HepG2 (cell line): ENCODE data around the gene RPS6KL1. TPM values are rescaled to one million over a fixed set of nuclear protein-coding genes. Genes with fewer than 3 reads are reported as not detected.
A peak's percentile ranks its signal among the peaks of the same experiment; 100 is the strongest.

Experiments used
- ATRX ChIP-seq: sonication (generic); formaldehyde crosslinking; IDR thresholded peaks from 2 replicates; pipeline ENCODE4 v1.4.0; 2020; ENCODE audit warnings: missing genetic modification reagents, borderline replicate concordance
- BCLAF1 ChIP-seq: fragments of 450-650 bp; IDR thresholded peaks from 2 replicates; pipeline ENCODE4 v1.6.1; 2017; ENCODE audit warnings: mild to moderate bottlenecking
- BRF2 ChIP-seq: sonication (generic); formaldehyde crosslinking; IDR thresholded peaks from 2 replicates; pipeline ENCODE4 v1.8.1; 2022; ENCODE audit warnings: mild to moderate bottlenecking, missing genetic modification reagents
- GABPB1 ChIP-seq: IDR thresholded peaks from 2 replicates; pipeline ENCODE4 v1.6.1; 2016; ENCODE audit warnings: mild to moderate bottlenecking, missing genetic modification reagents, moderate library complexity, missing compliant biosample characterization
- ONECUT2 ChIP-seq: sonication (generic); formaldehyde crosslinking; IDR thresholded peaks from 2 replicates; pipeline ENCODE4 v1.4.0; 2020; ENCODE audit warnings: missing genetic modification reagents
- PHF5A ChIP-seq: IDR thresholded peaks from one replicate; pipeline ENCODE4 v1.6.1; 2018; ENCODE audit warnings: low read depth, missing genetic modification reagents; ENCODE audit not compliant: unreplicated experiment
- PREB ChIP-seq: sonication (generic); formaldehyde crosslinking; IDR thresholded peaks from 2 replicates; pipeline ENCODE4 v1.4.0; 2020; ENCODE audit warnings: missing genetic modification reagents
- PTBP1 ChIP-seq: fragments of 200-400 bp; formaldehyde crosslinking; IDR thresholded peaks from 2 replicates; pipeline ENCODE4 v1.6.1; 2018; ENCODE audit warnings: low read length, low read depth; ENCODE audit not compliant: poor library complexity, severe bottlenecking
- RELA ChIP-seq: sonication (generic); formaldehyde crosslinking; IDR thresholded peaks from 2 replicates; pipeline ENCODE4 v1.4.0; 2020; ENCODE audit warnings: missing genetic modification reagents
- TAF15 ChIP-seq: fragments of 200-400 bp; formaldehyde crosslinking; IDR thresholded peaks from one replicate; pipeline ENCODE4 v1.6.1; 2018; ENCODE audit warnings: mild to moderate bottlenecking, low read depth, low read length; ENCODE audit not compliant: poor library complexity, severe bottlenecking
- TEF ChIP-seq: sonication (generic); formaldehyde crosslinking; IDR thresholded peaks from 2 replicates; pipeline ENCODE4 v1.5.0; 2020; ENCODE audit warnings: missing genetic modification reagents
- ZNF430 ChIP-seq: sonication (generic); formaldehyde crosslinking; IDR thresholded peaks from 2 replicates; pipeline ENCODE4 v1.9.0; 2021; ENCODE audit warnings: mild to moderate bottlenecking, missing genetic modification reagents
- ZNF557 ChIP-seq: sonication (generic); formaldehyde crosslinking; IDR thresholded peaks from 2 replicates; pipeline ENCODE4 v1.4.0; 2020; ENCODE audit warnings: missing genetic modification reagents
- ZNF609 ChIP-seq: sonication (generic); formaldehyde crosslinking; IDR thresholded peaks from 2 replicates; pipeline ENCODE4 v1.4.0; 2020; ENCODE audit warnings: mild to moderate bottlenecking, missing genetic modification reagents, borderline replicate concordance
- ZNF704 ChIP-seq: sonication (generic); formaldehyde crosslinking; IDR thresholded peaks from 2 replicates; pipeline ENCODE4 v1.8.1; 2023; ENCODE audit warnings: mild to moderate bottlenecking, inconsistent platforms, moderate library complexity, missing genetic modification reagents, borderline replicate concordance
- ZNF720 ChIP-seq: sonication (generic); formaldehyde crosslinking; IDR thresholded peaks from 2 replicates; pipeline ENCODE4 v1.4.0; 2020; ENCODE audit warnings: missing genetic modification reagents
- polyA plus RNA-seq, 8 experiments: library from polyadenylated mRNA; depleted of rRNA in 3 of 8; stranded (reverse) in 7 of 8; unstranded in 1 of 8; fragments of >200 nt; fragmentation: Illumina TruSeq in 4 of 8; extraction: Trizol in 4 of 8; gene quantifications; 2 replicates each; pipeline versions ENCODE4 v1.2.1 to v1.2.3, GENCODE V29; 2011 to 2016; ENCODE audit warnings: low read depth in 4 of 8, missing spikeins in 1 of 8, mixed read lengths in 1 of 8; ENCODE audit not compliant: insufficient read depth in 1 of 8
- total RNA-seq, 5 experiments: library from RNA; depleted of rRNA; stranded (reverse); fragments of >200 nt; fragmentation: Illumina TruSeq; extraction: Trizol; gene quantifications; 2 replicates each; pipeline ENCODE4 v1.2.3, GENCODE V29; 2016; ENCODE audit warnings: low read depth in 1 of 5

RPS6KL1 gene
- total and polyA plus RNA-seq, 2 of the 13 experiments (the other 11 are each of a cell fraction or from before 2014, with no cell fraction given): 6.5 to 11.5 TPM

- TF ChIP-seq ZNF704 (CRISPR knock-in tag) (no peak), ATRX (CRISPR knock-in tag) (no peak), ONECUT2 (CRISPR knock-in tag) (no peak), BRF2 (CRISPR knock-in tag) (no peak), GABPB1 (CRISPR knock-in tag) (peak; percentile 51; the same call in 1 of the 2 replicates), RELA (0 out of 2 replicates have a peak, but pooled peaks have one; percentile 42), TAF15 (no peak), ZNF720 (no peak), PHF5A (CRISPR knock-in tag) (no peak), ZNF430 (CRISPR knock-in tag) (no peak), BCLAF1 (no peak), ZNF557 (CRISPR knock-in tag) (0 out of 2 replicates have a peak, but pooled peaks have one; percentile 18), TEF (CRISPR knock-in tag) (no peak), PTBP1 (no peak), ZNF609 (CRISPR knock-in tag) (no peak), PREB (CRISPR knock-in tag) (no peak)
Observed at GRCh38 chr14:74954232-74954946, 31.3 kb upstream of the RPS6KL1 start (continued).
